HepG2 (cell line): Measurements from ENCODE around the gene MAN1A1. TPM values are rescaled to one million over a fixed set of nuclear protein-coding genes. Genes with fewer than 3 reads are reported as not detected.
A peak's percentile ranks its signal among the peaks of the same experiment; 100 is the strongest.

Experiments
- ATF2 ChIP-seq: sonication (generic); formaldehyde crosslinking; IDR thresholded peaks from 2 replicates; pipeline ENCODE4 v1.4.0; 2020; ENCODE audit warnings: missing genetic modification reagents
- CREB1 ChIP-seq, 2 experiments: fragments of 450-650 bp in 1 of 2; IDR thresholded peaks; 2 replicates each; pipeline ENCODE4 v1.6.1; 2016 to 2017; ENCODE audit warnings: control low read depth in 1 of 2, mild to moderate bottlenecking in 1 of 2, missing compliant biosample characterization in 1 of 2, missing genetic modification characterization in 1 of 2
- EP300 ChIP-seq, 3 experiments: sonication (generic) in 1 of 3; formaldehyde crosslinking in 1 of 3; IDR thresholded peaks; 2 replicates each; pipeline versions ENCODE4 v1.5.1 to v1.6.1; 2011 to 2020; ENCODE audit warnings: low read depth in 2 of 3, low read length in 2 of 3, borderline replicate concordance in 1 of 3, improper control_type of control experiment in 1 of 3, mild to moderate bottlenecking in 1 of 3, missing genetic modification reagents in 1 of 3, moderate library complexity in 1 of 3
- ETV5 ChIP-seq: IDR thresholded peaks from 2 replicates; pipeline ENCODE4 v1.6.1; 2018; ENCODE audit warnings: missing biosample characterization, missing genetic modification reagents, inconsistent platforms, borderline replicate concordance
- MIXL1 ChIP-seq: IDR thresholded peaks from 2 replicates; pipeline ENCODE4 v1.6.1; 2016
- NFKB2 ChIP-seq: sonication (generic); formaldehyde crosslinking; IDR thresholded peaks from 2 replicates; pipeline ENCODE4 v1.4.0; 2020; ENCODE audit warnings: missing genetic modification reagents, borderline replicate concordance
- NR1H2 ChIP-seq: sonication (generic); formaldehyde crosslinking; IDR thresholded peaks from 2 replicates; pipeline ENCODE4 v1.8.1; 2022; ENCODE audit warnings: low read depth, missing genetic modification reagents, borderline replicate concordance
- NR2F6 ChIP-seq, 2 experiments: IDR thresholded peaks; 2 replicates each; pipeline ENCODE4 v1.6.1; 2016; ENCODE audit warnings: antibody characterized with exemption in 1 of 2, mild to moderate bottlenecking in 1 of 2
- SNAI1 ChIP-seq: sonication (generic); formaldehyde crosslinking; IDR thresholded peaks from 2 replicates; pipeline ENCODE4 v1.5.0; 2020; ENCODE audit warnings: mild to moderate bottlenecking, missing genetic modification reagents, borderline replicate concordance
- SP4 ChIP-seq: sonication (generic); formaldehyde crosslinking; IDR thresholded peaks from 2 replicates; pipeline ENCODE4 v1.8.1; 2023; ENCODE audit warnings: mild to moderate bottlenecking, missing genetic modification reagents
- SP5 ChIP-seq: IDR thresholded peaks from 2 replicates; pipeline ENCODE4 v1.6.1; 2016; ENCODE audit warnings: low read depth, borderline replicate concordance
- SRSF9 ChIP-seq: fragments of 200-400 bp; formaldehyde crosslinking; IDR thresholded peaks from 2 replicates; pipeline ENCODE4 v1.6.1; 2018; ENCODE audit warnings: borderline replicate concordance, mild to moderate bottlenecking, low read depth, low read length; ENCODE audit not compliant: insufficient read depth, poor library complexity, severe bottlenecking
- SSRP1 ChIP-seq: IDR thresholded peaks from 2 replicates; pipeline ENCODE4 v1.6.1; 2016; ENCODE audit warnings: control low read depth
- TAF15 ChIP-seq: fragments of 200-400 bp; formaldehyde crosslinking; IDR thresholded peaks from one replicate; pipeline ENCODE4 v1.6.1; 2018; ENCODE audit warnings: mild to moderate bottlenecking, low read depth, low read length; ENCODE audit not compliant: poor library complexity, severe bottlenecking
- THAP9 ChIP-seq: sonication (generic); formaldehyde crosslinking; IDR thresholded peaks from 2 replicates; pipeline ENCODE4; 2020; ENCODE audit warnings: missing genetic modification reagents, mild to moderate bottlenecking, borderline replicate concordance
- ZNF562 ChIP-seq: sonication (generic); formaldehyde crosslinking; IDR thresholded peaks from 2 replicates; pipeline ENCODE4 v1.8.0; 2022; ENCODE audit warnings: missing genetic modification reagents, borderline replicate concordance
- ZNF607 ChIP-seq: sonication (generic); formaldehyde crosslinking; IDR thresholded peaks from 2 replicates; pipeline ENCODE4 v1.5.1; 2020; ENCODE audit warnings: missing genetic modification reagents, mild to moderate bottlenecking, borderline replicate concordance
- ZSCAN21 ChIP-seq: sonication (generic); formaldehyde crosslinking; IDR thresholded peaks from 2 replicates; pipeline ENCODE4 v1.8.0; 2022; ENCODE audit warnings: mild to moderate bottlenecking, missing genetic modification reagents, moderate library complexity, borderline replicate concordance
- polyA plus RNA-seq, 8 experiments: library from polyadenylated mRNA; depleted of rRNA in 3 of 8; stranded (reverse) in 7 of 8; unstranded in 1 of 8; fragments of >200 nt; fragmentation: Illumina TruSeq in 4 of 8; extraction: Trizol in 4 of 8; gene quantifications; 2 replicates each; pipeline versions ENCODE4 v1.2.1 to v1.2.3, GENCODE V29; 2011 to 2016; ENCODE audit warnings: low read depth in 4 of 8, missing spikeins in 1 of 8, mixed read lengths in 1 of 8; ENCODE audit not compliant: insufficient read depth in 1 of 8
- total RNA-seq, 5 experiments: library from RNA; depleted of rRNA; stranded (reverse); fragments of >200 nt; fragmentation: Illumina TruSeq; extraction: Trizol; gene quantifications; 2 replicates each; pipeline ENCODE4 v1.2.3, GENCODE V29; 2016; ENCODE audit warnings: low read depth in 1 of 5
- TF ChIP-seq, protein P1 (sequence below): sonication (generic); formaldehyde crosslinking; IDR thresholded peaks from 2 replicates; pipeline ENCODE4 v1.4.0; 2020; ENCODE audit warnings: missing genetic modification reagents, mild to moderate bottlenecking, borderline replicate concordance
- TF ChIP-seq, protein P2 (sequence below): IDR thresholded peaks from 2 replicates; pipeline ENCODE4 v1.6.1; 2016; ENCODE audit warnings: low read depth

The MAN1A1 gene
- total and polyA plus RNA-seq, 2 of the 13 experiments (the other 11 are each of a cell fraction or from before 2014, with no cell fraction given), result 156 to 236 TPM

GRCh38 chr6:119259027-119259426 lies 90.5 kb downstream of the MAN1A1 start (continued):
- TF ChIP-seq, protein P1, sequence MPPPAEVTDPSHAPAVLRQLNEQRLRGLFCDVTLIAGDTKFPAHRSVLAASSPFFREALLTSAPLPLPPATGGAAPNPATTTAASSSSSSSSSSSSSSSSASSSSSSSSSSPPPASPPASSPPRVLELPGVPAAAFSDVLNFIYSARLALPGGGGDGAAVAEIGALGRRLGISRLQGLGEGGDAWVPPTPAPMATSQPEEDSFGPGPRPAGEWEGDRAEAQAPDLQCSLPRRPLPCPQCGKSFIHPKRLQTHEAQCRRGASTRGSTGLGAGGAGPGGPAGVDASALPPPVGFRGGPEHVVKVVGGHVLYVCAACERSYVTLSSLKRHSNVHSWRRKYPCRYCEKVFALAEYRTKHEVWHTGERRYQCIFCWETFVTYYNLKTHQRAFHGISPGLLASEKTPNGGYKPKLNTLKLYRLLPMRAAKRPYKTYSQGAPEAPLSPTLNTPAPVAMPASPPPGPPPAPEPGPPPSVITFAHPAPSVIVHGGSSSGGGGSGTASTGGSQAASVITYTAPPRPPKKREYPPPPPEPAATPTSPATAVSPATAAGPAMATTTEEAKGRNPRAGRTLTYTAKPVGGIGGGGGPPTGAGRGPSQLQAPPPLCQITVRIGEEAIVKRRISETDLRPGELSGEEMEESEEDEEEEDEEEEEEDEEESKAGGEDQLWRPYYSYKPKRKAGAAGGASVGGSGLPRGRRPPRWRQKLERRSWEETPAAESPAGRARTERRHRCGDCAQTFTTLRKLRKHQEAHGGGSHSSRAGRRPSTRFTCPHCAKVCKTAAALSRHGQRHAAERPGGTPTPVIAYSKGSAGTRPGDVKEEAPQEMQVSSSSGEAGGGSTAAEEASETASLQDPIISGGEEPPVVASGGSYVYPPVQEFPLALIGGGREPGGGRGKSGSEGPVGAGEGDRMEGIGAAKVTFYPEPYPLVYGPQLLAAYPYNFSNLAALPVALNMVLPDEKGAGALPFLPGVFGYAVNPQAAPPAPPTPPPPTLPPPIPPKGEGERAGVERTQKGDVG (CRISPR knock-in tag), result no peak
- TF ChIP-seq NR1H2 (no peak), SP4 (CRISPR knock-in tag) (no peak), ZSCAN21 (CRISPR knock-in tag) (no peak), MIXL1 (peak; percentile 74), EP300 (IDR thresholded peaks at IDR 0.05; ENCODE audit: low read depth in 2 of 2, low read length in 2 of 2) (peak in 1 of 2 experiments; percentile 92; a peak in 2 of 4 replicates), EP300 (CRISPR knock-in tag; IDR thresholded peaks at IDR 0.05; ENCODE audit: borderline replicate concordance) (peak; percentile 78; the same call in 1 of the 2 replicates), SNAI1 (CRISPR knock-in tag) (no peak), SRSF9 (no peak), THAP9 (CRISPR knock-in tag) (no peak), SP5 (CRISPR knock-in tag) (no peak), TAF15 (no peak), ETV5 (CRISPR knock-in tag) (peak; percentile 67; the same call in 1 of the 2 replicates), SSRP1 (CRISPR knock-in tag) (0 out of 2 replicates have a peak, but pooled peaks have one; percentile 69), NFKB2 (CRISPR knock-in tag) (no peak), ATF2 (peak; percentile 57; the same call in 1 of the 2 replicates), CREB1 (IDR thresholded peaks at IDR 0.05) (no peak), CREB1 (CRISPR knock-in tag; IDR thresholded peaks at IDR 0.05) (no peak), ZNF607 (CRISPR knock-in tag) (no peak), NR2F6 (IDR thresholded peaks at IDR 0.05) (peak; percentile 44), NR2F6 (CRISPR knock-in tag; IDR thresholded peaks at IDR 0.05) (0 out of 2 replicates have a peak, but pooled peaks have one; percentile 33), ZNF562 (CRISPR knock-in tag) (no peak)
- TF ChIP-seq, protein P2, sequence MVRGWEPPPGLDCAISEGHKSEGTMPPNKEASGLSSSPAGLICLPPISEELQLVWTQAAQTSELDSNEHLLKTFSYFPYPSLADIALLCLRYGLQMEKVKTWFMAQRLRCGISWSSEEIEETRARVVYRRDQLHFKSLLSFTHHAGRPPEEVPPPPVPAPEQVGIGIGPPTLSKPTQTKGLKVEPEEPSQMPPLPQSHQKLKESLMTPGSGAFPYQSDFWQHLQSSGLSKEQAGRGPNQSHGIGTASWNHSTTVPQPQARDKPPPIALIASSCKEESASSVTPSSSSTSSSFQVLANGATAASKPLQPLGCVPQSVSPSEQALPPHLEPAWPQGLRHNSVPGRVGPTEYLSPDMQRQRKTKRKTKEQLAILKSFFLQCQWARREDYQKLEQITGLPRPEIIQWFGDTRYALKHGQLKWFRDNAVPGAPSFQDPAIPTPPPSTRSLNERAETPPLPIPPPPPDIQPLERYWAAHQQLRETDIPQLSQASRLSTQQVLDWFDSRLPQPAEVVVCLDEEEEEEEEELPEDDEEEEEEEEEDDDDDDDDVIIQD (CRISPR knock-in tag), result peak; percentile 72; the same call in 1 of the 2 replicates
